Diencephalon (tissue), 1 donor: ENCODE measurements around the gene ADAMTS10. TPM values are rescaled to one million over a fixed set of nuclear protein-coding genes. Genes with fewer than 3 reads are reported as not detected.

ENCODE experiments used
- total RNA-seq: library from RNA; depleted of rRNA; stranded (reverse); fragments of >200 nt; gene quantifications from one replicate; pipeline ENCODE4 v1.2.3, GENCODE V29; 2014

Gene ADAMTS10
- 42.7 TPM for total RNA-seq

DNA sequence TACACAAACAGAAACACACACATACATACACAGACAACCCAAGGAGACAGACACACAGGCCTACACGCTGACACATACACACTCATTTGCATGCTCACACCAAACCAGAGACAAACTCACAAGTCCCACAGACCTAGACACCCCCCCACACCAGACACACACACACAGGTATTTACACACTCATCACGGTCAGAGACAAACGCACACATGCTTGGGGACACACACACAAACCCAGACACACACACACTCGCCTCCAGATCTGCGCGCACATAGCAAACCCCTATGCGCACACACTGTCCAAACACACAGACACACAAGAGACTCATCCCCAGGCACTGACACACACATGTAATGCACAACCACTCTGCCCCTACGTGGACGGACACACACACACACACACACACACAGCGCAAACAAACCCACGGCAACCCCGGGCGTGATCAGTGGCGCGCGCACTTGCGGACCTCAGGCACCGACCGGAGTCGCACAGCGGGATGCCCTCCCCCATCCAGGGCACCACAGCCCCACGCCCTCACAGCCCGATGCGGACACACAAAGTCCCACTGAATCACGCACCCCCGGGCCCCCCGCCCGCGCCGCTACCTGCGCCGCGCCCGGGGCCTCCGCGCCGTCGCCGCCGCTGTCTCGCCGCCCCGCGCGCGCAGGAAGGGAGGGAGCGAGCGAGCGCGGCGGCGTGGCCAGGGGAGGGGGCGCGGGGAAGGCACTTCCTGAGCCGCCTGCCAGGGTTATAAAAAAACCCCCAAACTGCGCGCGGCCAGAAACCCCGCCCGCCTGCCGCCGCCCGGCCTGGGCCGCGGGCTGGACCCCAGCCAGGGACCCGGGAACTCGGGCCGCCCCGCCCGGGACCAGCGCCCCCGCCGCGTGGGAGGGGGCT is at the start of gene ADAMTS10:
Gene ADAMTS10, minus strand, starts transcription at position 675 of the 895 bp plus-strand sequence. CDS start 5,005 bp downstream, outside the sequence.

DNA sequence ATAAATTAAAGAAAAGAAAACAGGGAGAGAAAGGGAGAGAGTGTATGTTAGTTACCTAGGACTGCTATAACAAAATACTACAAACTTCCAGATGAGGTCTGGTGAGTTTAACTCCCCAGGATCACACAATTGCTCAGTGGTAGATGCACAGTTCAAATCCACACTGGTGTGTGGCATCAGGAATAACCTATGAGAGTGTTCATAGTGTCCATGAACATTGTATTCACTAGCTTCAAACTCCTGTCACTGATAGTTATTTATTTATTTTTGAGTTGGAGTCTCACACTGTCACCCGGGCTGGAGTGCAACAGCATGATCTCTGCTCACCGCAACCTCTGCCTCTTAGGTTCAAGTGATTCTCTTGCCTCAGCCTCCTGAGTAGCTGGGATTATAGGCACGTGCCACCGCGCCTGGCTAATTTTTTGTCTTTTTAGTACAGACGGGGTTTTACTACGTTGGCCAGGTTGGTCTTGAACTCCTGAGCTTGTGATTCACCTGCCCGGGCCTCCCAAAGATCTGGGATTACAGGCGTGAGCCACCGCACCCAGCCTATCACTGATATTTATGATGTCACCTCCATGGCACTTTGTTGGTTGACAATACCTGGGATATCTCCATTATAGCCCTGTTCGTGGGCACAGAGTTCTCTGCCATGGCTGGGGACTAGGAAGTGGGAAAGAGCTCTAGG is 19.6 kb upstream of the ADAMTS10 start, which contains the start of gene NFILZ:
Gene NFILZ, plus strand, starts transcription at position 638 of the 688 bp plus-strand sequence. CDS start 46,133 bp downstream, outside the sequence.

DNA sequence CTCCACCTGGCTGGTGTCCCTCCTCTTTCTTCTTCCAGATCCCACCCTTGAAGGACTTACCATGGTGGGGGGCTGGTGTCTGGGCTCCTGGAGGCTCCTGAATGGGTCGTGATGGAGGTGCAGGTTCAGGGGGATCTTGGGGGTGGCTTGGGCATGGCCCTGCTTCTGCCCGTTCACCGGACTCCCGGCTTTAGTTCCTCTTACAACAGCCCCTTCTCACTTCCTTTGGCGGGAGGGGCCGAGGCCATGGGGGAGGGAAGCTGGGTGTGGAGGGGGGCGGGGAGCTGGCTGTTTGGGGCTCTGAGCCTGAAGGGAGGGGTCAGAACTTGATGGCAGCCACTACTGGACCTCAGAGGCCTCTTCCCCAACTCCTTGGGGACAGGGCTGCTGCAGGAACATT is 33.3 kb downstream of the ADAMTS10 start, which contains the start of gene MYO1F:
Gene MYO1F, minus strand, starts transcription at position 196 of the 400 bp plus-strand sequence. Its CDS starts 133 bp downstream, at position 63.

Other genes with a start within 250 kb of the ADAMTS10 start
- 1.6 TPM for gene ANGPTL4, start 246.6 kb downstream of the ADAMTS10 start, total RNA-seq
- gene RAB11B, start 220.4 kb downstream of the ADAMTS10 start, total RNA-seq, result 122 TPM
- gene MARCHF2, start 197.4 kb downstream of the ADAMTS10 start, total RNA-seq, result 87.0 TPM
- gene HNRNPM, start 165.7 kb downstream of the ADAMTS10 start, total RNA-seq, result 74.3 TPM
- under 0.01 TPM for gene PRAM1, start 108.1 kb downstream of the ADAMTS10 start, total RNA-seq
- gene ZNF414, start 96.5 kb downstream of the ADAMTS10 start, total RNA-seq, result 3.7 TPM
- 4.8 TPM for gene MYO1F, start 33.3 kb downstream of the ADAMTS10 start, total RNA-seq
- gene NFILZ, start 19.9 kb upstream of the ADAMTS10 start, total RNA-seq, result not detected
- not detected for gene ACTL9, start 88.1 kb upstream of the ADAMTS10 start, total RNA-seq
- gene OR2Z1, start 110.9 kb upstream of the ADAMTS10 start, total RNA-seq, result not detected
- 42.9 TPM for gene ZNF558, start 221.6 kb upstream of the ADAMTS10 start, total RNA-seq
- not detected for gene MBD3L1, start 221.7 kb upstream of the ADAMTS10 start, total RNA-seq